ENCODE measurements around the gene YY2.
"Not testable (repeated sequence)": the region's sequence is repeated elsewhere in the genome, so short reads cannot be mapped to it uniquely, and the experiment has no call there.

The YY2 gene

GRCh38 chrX:21855937-21856415 is at the start of gene YY2:
YY2 (plus strand) TSS chrX:21855987; CDS start chrX:21856485, 498 bp downstream.
- DNase-seq (ENCODE audit: low read depth): no peak

- DNase-seq (ENCODE audit: low read depth): no peak
Measured at GRCh38 chrX:21806691-21807090, 49.1 kb upstream of the YY2 start.

GRCh38 chrX:21811832-21812231 is 44.0 kb upstream of the YY2 start:
- DNase-seq (ENCODE audit: low read depth): no peak

- DNase-seq (ENCODE audit: low read depth): no peak
Measured at GRCh38 chrX:21812628-21813027, 43.2 kb upstream of the YY2 start.

GRCh38 chrX:21813612-21814368 is 42.0 kb upstream of the YY2 start:
- no peak for DNase-seq (ENCODE audit: low read depth)

GRCh38 chrX:21816136-21816535 is 39.7 kb upstream of the YY2 start:
- no peak for DNase-seq (ENCODE audit: low read depth)

GRCh38 chrX:21820170-21820569 is 35.6 kb upstream of the YY2 start:
- not testable (repeated sequence) for DNase-seq (ENCODE audit: low read depth)

- no peak for DNase-seq (ENCODE audit: low read depth)
Measured at GRCh38 chrX:21821875-21822274, 33.9 kb upstream of the YY2 start.

- DNase-seq (ENCODE audit: low read depth): no peak
Measured at GRCh38 chrX:21831496-21831895, 24.3 kb upstream of the YY2 start.

- no peak for DNase-seq (ENCODE audit: low read depth)
Measured at GRCh38 chrX:21837056-21837455, 18.7 kb upstream of the YY2 start.

- DNase-seq (ENCODE audit: low read depth): no peak
Measured at GRCh38 chrX:21838937-21839333, 16.9 kb upstream of the YY2 start.

- peak; percentile 69 for DNase-seq (ENCODE audit: low read depth)
Measured at GRCh38 chrX:21839334-21840192, 16.2 kb upstream of the YY2 start, which contains the start of gene MBTPS2. MBTPS2 (plus strand) TSS chrX:21839617; CDS start chrX:21839735, 118 bp downstream.

GRCh38 chrX:21840193-21840545 is 15.6 kb upstream of the YY2 start:
- no peak for DNase-seq (ENCODE audit: low read depth)

GRCh38 chrX:21843179-21843578 is 12.6 kb upstream of the YY2 start:
- DNase-seq (ENCODE audit: low read depth): no peak

- no peak for DNase-seq (ENCODE audit: low read depth)
Measured at GRCh38 chrX:21845096-21845495, 10.7 kb upstream of the YY2 start.

- DNase-seq (ENCODE audit: low read depth): no peak
Measured at GRCh38 chrX:21847342-21847741, 8.4 kb upstream of the YY2 start.

- no peak for DNase-seq (ENCODE audit: low read depth)
Measured at GRCh38 chrX:21853578-21853977, 2.2 kb upstream of the YY2 start.

GRCh38 chrX:21856504-21856903 is 717 bp downstream of the YY2 start:
- DNase-seq (ENCODE audit: low read depth): no peak

GRCh38 chrX:21863241-21863640 is 7.5 kb downstream of the YY2 start:
- no peak for DNase-seq (ENCODE audit: low read depth)

- no peak for DNase-seq (ENCODE audit: low read depth)
Measured at GRCh38 chrX:21865436-21865835, 9.6 kb downstream of the YY2 start.

GRCh38 chrX:21870494-21870893 is 14.7 kb downstream of the YY2 start:
- no peak for DNase-seq (ENCODE audit: low read depth)

GRCh38 chrX:21873063-21873775 is 17.4 kb downstream of the YY2 start:
- no peak for DNase-seq (ENCODE audit: low read depth)

Data from stimulated activated CD8-positive, alpha-beta memory T cell treated with anti-CD3 and anti-CD28 coated beads, Interleukin-12 subunit alpha, Interleukin-12 subunit beta, amount 100 ng/mL, for 1 hour (primary cell).